Measurements from ENCODE around the gene MAP4K1. TPM values are rescaled to one million over a fixed set of nuclear protein-coding genes. Genes with fewer than 3 reads are reported as not detected.
"Not testable (repeated sequence)": the region's sequence is repeated elsewhere in the genome, so short reads cannot be mapped to it uniquely, and the experiment has no call there.

MAP4K1 gene
- polyA plus RNA-seq, 3 donors, result 19.8 to 41.3 (median 22.4) TPM

DNA sequence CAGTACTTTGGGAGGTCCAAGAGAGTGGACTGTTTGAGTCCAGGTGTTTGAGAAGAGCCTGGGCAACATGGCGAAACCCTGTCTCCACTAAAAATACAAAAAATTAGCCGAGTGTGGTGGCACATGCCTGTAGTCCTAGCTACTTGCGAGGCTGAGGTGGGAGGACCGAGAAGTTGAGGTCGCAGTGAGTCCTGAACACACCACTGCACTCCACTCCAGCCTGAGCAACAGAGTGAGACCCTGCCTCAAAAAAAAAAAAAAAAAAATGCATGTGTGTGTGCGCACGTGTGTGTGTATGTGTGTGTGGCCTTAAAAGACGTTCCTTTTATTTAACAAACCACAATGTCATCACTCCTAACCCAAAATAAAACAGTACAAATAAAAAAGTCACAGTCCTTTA lies 62.6 kb downstream of the MAP4K1 start:
- H3K27me3 Mint-ChIP-seq (ENCODE audit: low read depth in 3 of 3), result peaks cover 6 to 15% (median 15%) of the 10 kb centered on the region in 3 donors
- Histone ChIP-seq H3K9ac (ENCODE audit: insufficient read depth, low read length, poor library complexity, severe bottlenecking) (no peak overlapping the region), H3K27ac (ENCODE audit: low read depth in 1 of 2, low read length in 2 of 2) (no peak overlapping the region), H3K9me3 (replicated peaks in 1 of 2; ENCODE audit: control insufficient read depth in 1 of 2, insufficient read depth in 1 of 2, low read length in 2 of 2) (no peaks in the 10 kb centered on the region), H2AFZ (ENCODE audit: insufficient read depth, low read depth, low read length, poor library complexity, severe bottlenecking) (no peak overlapping the region), H3K4me1 (ENCODE audit: control insufficient read depth in 1 of 2, insufficient read depth in 2 of 2, low read length in 2 of 2) (peaks cover 15 to 19% of the 10 kb centered on the region in 2 donors), H3K79me2 (ENCODE audit: insufficient read depth, low read length) (no peaks in the 10 kb centered on the region), H3K27me3 (ENCODE audit: control insufficient read depth in 2 of 2, insufficient read depth in 2 of 2, low read length in 2 of 2) (no peaks in the 10 kb centered on the region), H3K36me3 (replicated peaks in 1 of 2; ENCODE audit: control insufficient read depth in 1 of 2, insufficient read depth in 2 of 2, low read length in 2 of 2) (no peaks in the 10 kb centered on the region), H3K4me3 (replicated peaks in 1 of 3; ENCODE audit: low read depth in 2 of 3, low read length in 3 of 3) (no peak overlapping the region), H4K20me1 (ENCODE audit: insufficient read depth, low read length) (no peaks in the 10 kb centered on the region), H3K4me2 (replicated peaks; ENCODE audit: extremely low read depth, low read length, poor library complexity, severe bottlenecking) (no peak overlapping the region)
- WGBS (ENCODE audit: insufficient coverage), result 100% methylated on average over 2 of the region's 8 CpGs
- no peak overlapping the region for H3K27ac Mint-ChIP-seq
- H3K36me3 Mint-ChIP-seq, result no peaks in the 10 kb centered on the region
- TF ChIP-seq, protein P1, sequence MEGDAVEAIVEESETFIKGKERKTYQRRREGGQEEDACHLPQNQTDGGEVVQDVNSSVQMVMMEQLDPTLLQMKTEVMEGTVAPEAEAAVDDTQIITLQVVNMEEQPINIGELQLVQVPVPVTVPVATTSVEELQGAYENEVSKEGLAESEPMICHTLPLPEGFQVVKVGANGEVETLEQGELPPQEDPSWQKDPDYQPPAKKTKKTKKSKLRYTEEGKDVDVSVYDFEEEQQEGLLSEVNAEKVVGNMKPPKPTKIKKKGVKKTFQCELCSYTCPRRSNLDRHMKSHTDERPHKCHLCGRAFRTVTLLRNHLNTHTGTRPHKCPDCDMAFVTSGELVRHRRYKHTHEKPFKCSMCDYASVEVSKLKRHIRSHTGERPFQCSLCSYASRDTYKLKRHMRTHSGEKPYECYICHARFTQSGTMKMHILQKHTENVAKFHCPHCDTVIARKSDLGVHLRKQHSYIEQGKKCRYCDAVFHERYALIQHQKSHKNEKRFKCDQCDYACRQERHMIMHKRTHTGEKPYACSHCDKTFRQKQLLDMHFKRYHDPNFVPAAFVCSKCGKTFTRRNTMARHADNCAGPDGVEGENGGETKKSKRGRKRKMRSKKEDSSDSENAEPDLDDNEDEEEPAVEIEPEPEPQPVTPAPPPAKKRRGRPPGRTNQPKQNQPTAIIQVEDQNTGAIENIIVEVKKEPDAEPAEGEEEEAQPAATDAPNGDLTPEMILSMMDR (IDR thresholded peaks at IDR 0.05), result no peak
- peaks cover 0 to 2% (median 0%) of the 10 kb centered on the region in 7 donors for H3K9me3 Mint-ChIP-seq
- H3K4me1 Mint-ChIP-seq, result peaks cover 13% of the 10 kb centered on the region
- intact Hi-C loops (cut with micrococcal nuclease), result no loop called here
- no peak overlapping the region for H3K4me3 Mint-ChIP-seq
- no peak for DNase-seq

DNA sequence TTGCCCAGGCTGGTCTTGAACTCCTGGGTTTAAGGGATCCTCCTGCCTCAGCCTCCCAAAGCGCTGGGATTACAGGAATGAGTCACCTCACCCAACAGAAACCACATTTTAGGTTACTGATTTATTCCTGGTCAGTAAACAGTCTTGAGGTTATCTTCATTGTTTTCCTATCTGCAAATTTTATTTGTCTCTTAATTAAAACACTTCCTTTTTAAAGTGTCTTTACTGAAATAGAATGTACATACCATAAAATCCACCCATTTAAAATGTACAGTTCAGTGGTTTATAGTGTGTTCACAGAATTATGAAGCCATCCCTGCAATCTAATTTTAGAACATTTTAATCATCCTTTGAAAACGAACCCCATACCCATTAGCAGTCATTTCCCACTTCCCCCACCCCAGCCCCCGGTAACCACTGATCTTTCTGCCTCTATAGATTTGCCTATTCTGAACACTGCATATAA lies 63.0 kb downstream of the MAP4K1 start:
- H3K27ac ChIP-seq (ENCODE audit: low read depth in 1 of 2, low read length in 2 of 2), result no peak overlapping the region
- TF ChIP-seq, protein P1 (IDR thresholded peaks at IDR 0.05), result no peak
- H3K27me3 ChIP-seq (ENCODE audit: control insufficient read depth in 2 of 2, insufficient read depth in 2 of 2, low read length in 2 of 2), result no peaks in the 10 kb centered on the region
- no peaks in the 10 kb centered on the region for H3K79me2 ChIP-seq (ENCODE audit: insufficient read depth, low read length)
- H3K9ac ChIP-seq (ENCODE audit: insufficient read depth, low read length, poor library complexity, severe bottlenecking), result no peak overlapping the region
- no peak for DNase-seq
- H3K9me3 ChIP-seq (replicated peaks in 1 of 2; ENCODE audit: control insufficient read depth in 1 of 2, insufficient read depth in 1 of 2, low read length in 2 of 2), result no peaks in the 10 kb centered on the region
- Mint-ChIP-seq H3K36me3 (no peaks in the 10 kb centered on the region), H3K4me1 (peaks cover 13% of the 10 kb centered on the region), H3K27me3 (ENCODE audit: low read depth in 3 of 3) (peaks cover 6 to 16% (median 14%) of the 10 kb centered on the region in 3 donors), H3K27ac (no peak overlapping the region), H3K9me3 (no peaks in the 10 kb centered on the region), H3K4me3 (no peak overlapping the region)
- no peaks in the 10 kb centered on the region for H3K36me3 ChIP-seq (replicated peaks in 1 of 2; ENCODE audit: control insufficient read depth in 1 of 2, insufficient read depth in 2 of 2, low read length in 2 of 2)
- no peak overlapping the region for H3K4me2 ChIP-seq (replicated peaks; ENCODE audit: extremely low read depth, low read length, poor library complexity, severe bottlenecking)
- H3K4me1 ChIP-seq (ENCODE audit: control insufficient read depth in 1 of 2, insufficient read depth in 2 of 2, low read length in 2 of 2), result peaks cover 15 to 19% of the 10 kb centered on the region in 2 donors
- intact Hi-C loops (cut with micrococcal nuclease), result no loop called here
- no peak overlapping the region for H3K4me3 ChIP-seq (replicated peaks in 1 of 3; ENCODE audit: low read depth in 2 of 3, low read length in 3 of 3)
- no peak overlapping the region for H2AFZ ChIP-seq (ENCODE audit: insufficient read depth, low read depth, low read length, poor library complexity, severe bottlenecking)
- no CpG with 5 or more reads among the region's 3 CpGs for WGBS (ENCODE audit: insufficient coverage)
- H4K20me1 ChIP-seq (ENCODE audit: insufficient read depth, low read length), result no peaks in the 10 kb centered on the region

DNA sequence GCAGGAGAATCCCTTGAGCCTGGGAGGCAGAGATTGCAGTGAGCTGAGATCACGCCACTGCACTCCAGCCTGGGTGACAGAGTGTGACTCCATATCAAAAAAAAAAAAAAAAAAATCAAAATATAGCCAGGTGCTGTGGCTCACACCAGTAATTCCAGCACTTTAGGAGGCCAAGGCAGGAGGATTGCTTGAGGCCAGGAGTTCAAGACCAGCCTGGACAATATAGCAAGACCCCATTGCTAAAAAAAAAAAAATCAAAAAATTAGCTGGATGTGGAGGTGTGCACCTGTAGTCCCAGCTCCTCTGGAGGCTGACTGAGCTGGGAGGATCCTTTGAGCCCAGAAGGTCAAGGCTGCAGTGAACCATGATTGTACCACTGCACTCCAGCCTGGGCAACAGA lies 64.5 kb downstream of the MAP4K1 start:
- intact Hi-C loops (cut with micrococcal nuclease); H3K79me2 ChIP-seq (ENCODE audit: insufficient read depth, low read length); H2AFZ ChIP-seq (ENCODE audit: insufficient read depth, low read depth, low read length, poor library complexity, severe bottlenecking); H3K36me3 ChIP-seq (replicated peaks in 1 of 2; ENCODE audit: control insufficient read depth in 1 of 2, insufficient read depth in 2 of 2, low read length in 2 of 2); H3K27me3 ChIP-seq (ENCODE audit: control insufficient read depth in 2 of 2, insufficient read depth in 2 of 2, low read length in 2 of 2); H3K4me3 Mint-ChIP-seq; H3K9ac ChIP-seq (ENCODE audit: insufficient read depth, low read length, poor library complexity, severe bottlenecking); H3K27ac ChIP-seq (ENCODE audit: low read depth in 1 of 2, low read length in 2 of 2); H3K36me3 Mint-ChIP-seq; H3K4me2 ChIP-seq (replicated peaks; ENCODE audit: extremely low read depth, low read length, poor library complexity, severe bottlenecking); H3K9me3 Mint-ChIP-seq; DNase-seq; H3K27ac Mint-ChIP-seq; H4K20me1 ChIP-seq (ENCODE audit: insufficient read depth, low read length); H3K4me3 ChIP-seq (replicated peaks in 1 of 3; ENCODE audit: low read depth in 2 of 3, low read length in 3 of 3); H3K9me3 ChIP-seq (replicated peaks in 1 of 2; ENCODE audit: control insufficient read depth in 1 of 2, insufficient read depth in 1 of 2, low read length in 2 of 2): not testable (repeated sequence)
- peaks cover 15 to 19% of the 10 kb centered on the region in 2 donors for H3K4me1 ChIP-seq (ENCODE audit: control insufficient read depth in 1 of 2, insufficient read depth in 2 of 2, low read length in 2 of 2)
- Mint-ChIP-seq H3K27me3 (ENCODE audit: low read depth in 3 of 3) (peaks cover 6 to 13% (median 12%) of the 10 kb centered on the region in 3 donors), H3K4me1 (peaks cover 13% of the 10 kb centered on the region)
- no CpG with 5 or more reads among the region's 1 CpG for WGBS (ENCODE audit: insufficient coverage)

All from CD14-positive monocyte (primary cell).